Fibroblast of mammary gland (primary cell): ENCODE results near the gene CDHR4.
A peak's percentile ranks its signal among the peaks of the same experiment; 100 is the strongest.

Source experiments
- DNase-seq: peaks from one replicate; pipeline ENCODE4 v3.0.0-alpha.2; 2010; ENCODE audit warnings: low read depth
- H3K4me3 ChIP-seq: 2 replicates; pipeline ENCODE4 v1.5.1; 2011; ENCODE audit warnings: low read depth, mild to moderate bottlenecking, low read length, moderate library complexity; ENCODE audit not compliant: control insufficient read depth
- TF ChIP-seq, protein P1 (sequence below): conservative IDR thresholded peaks from 2 replicates; pipeline ENCODE4 v1.5.1; 2011; ENCODE audit warnings: low read depth, low read length, inconsistent platforms; ENCODE audit not compliant: control insufficient read depth, insufficient read depth

Gene CDHR4

DNA sequence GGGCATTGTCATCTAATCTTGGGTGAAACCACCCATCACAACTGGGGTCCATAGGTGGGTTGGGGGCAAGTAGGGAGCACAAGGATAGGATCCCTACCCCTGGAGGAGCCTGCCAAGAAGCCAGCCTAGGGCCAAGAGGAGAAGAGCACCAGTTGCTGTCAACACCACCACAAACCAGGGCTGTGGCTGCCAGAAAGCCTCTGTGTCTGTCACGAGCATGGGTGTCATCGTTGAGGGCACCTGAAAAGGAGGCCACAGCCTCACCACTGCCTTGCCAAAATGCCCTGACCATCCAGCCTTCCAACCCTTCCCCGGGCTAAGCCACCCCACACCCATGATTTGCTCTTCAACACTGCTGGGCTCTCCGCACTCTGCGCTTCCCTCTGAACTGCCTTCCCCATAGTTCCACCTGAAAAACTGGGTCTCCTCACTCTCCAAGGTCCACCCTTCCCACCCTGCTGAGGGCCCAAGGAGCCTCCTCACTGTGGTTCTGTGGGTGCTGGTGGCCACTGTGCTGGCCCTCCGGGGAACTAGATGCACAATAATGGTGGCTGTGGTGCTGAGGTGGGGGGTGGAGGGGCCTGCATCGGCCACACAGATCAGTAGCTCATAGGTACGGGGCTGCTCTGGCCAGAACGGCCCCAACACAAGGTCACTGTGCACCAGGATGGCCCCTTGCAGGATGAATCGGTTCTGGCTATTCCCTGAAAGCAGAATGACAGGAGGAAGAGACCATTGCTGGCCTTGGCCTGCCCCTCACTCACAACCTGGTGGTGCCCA lies 7.1 kb downstream of the CDHR4 start:
- no peak overlapping the region for H3K4me3 ChIP-seq
- DNase-seq = no peak
- TF ChIP-seq, protein P1, sequence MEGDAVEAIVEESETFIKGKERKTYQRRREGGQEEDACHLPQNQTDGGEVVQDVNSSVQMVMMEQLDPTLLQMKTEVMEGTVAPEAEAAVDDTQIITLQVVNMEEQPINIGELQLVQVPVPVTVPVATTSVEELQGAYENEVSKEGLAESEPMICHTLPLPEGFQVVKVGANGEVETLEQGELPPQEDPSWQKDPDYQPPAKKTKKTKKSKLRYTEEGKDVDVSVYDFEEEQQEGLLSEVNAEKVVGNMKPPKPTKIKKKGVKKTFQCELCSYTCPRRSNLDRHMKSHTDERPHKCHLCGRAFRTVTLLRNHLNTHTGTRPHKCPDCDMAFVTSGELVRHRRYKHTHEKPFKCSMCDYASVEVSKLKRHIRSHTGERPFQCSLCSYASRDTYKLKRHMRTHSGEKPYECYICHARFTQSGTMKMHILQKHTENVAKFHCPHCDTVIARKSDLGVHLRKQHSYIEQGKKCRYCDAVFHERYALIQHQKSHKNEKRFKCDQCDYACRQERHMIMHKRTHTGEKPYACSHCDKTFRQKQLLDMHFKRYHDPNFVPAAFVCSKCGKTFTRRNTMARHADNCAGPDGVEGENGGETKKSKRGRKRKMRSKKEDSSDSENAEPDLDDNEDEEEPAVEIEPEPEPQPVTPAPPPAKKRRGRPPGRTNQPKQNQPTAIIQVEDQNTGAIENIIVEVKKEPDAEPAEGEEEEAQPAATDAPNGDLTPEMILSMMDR = no peak

- H3K4me3 ChIP-seq = no peak overlapping the region
- TF ChIP-seq, protein P1 = no peak
- DNase-seq = no peak
Observed at GRCh38 chr3:49791571-49791970, 8.1 kb downstream of the CDHR4 start.

GRCh38 chr3:49790626-49791411 lies 8.9 kb downstream of the CDHR4 start:
- TF ChIP-seq, protein P1 = no peak
- H3K4me3 ChIP-seq = no peak overlapping the region

GRCh38 chr3:49788056-49788455 lies 11.6 kb downstream of the CDHR4 start:
- DNase-seq = no peak
- TF ChIP-seq, protein P1 = no peak
- no peak overlapping the region for H3K4me3 ChIP-seq

More at GRCh38 chr3:49790626-49791411, 8.9 kb downstream of the CDHR4 start:
- DNase-seq = no peak

GRCh38 chr3:49787536-49787935 lies 12.1 kb downstream of the CDHR4 start:
- DNase-seq = no peak
- H3K4me3 ChIP-seq = no peak overlapping the region
- TF ChIP-seq, protein P1 = no peak

GRCh38 chr3:49787182-49787464 lies 12.6 kb downstream of the CDHR4 start:
- peak; percentile 22 for DNase-seq
- H3K4me3 ChIP-seq = no peak overlapping the region

More at GRCh38 chr3:49787182-49787464, 12.6 kb downstream of the CDHR4 start:
- TF ChIP-seq, protein P1 = no peak
